Chondrocyte (in vitro differentiated cells): ENCODE measurements around the gene FOXP1. TPM values are rescaled to one million over a fixed set of nuclear protein-coding genes. Genes with fewer than 3 reads are reported as not detected.

ENCODE experiments used
- DNase-seq: peaks from one replicate; pipeline ENCODE4 v3.0.0; 2021; ENCODE audit warnings: mixed read lengths, low spot score
- H3K27ac Mint-ChIP-seq: one replicate; pipeline ENCODE4 v1.8.0; 2021; ENCODE audit warnings: mild to moderate bottlenecking, moderate library complexity, mixed read lengths; ENCODE audit not compliant: unreplicated experiment
- H3K27me3 Mint-ChIP-seq: 2 replicates; pipeline ENCODE4 v1.8.0; 2021; ENCODE audit warnings: low read depth, mixed read lengths
- H3K36me3 Mint-ChIP-seq: 2 replicates; pipeline ENCODE4 v1.8.0; 2021; ENCODE audit warnings: low read depth, mixed read lengths
- H3K4me1 Mint-ChIP-seq: 2 replicates; pipeline ENCODE4 v1.8.0; 2021; ENCODE audit warnings: low read depth, mild to moderate bottlenecking, mixed read lengths
- H3K4me3 Mint-ChIP-seq: one replicate; pipeline ENCODE4 v1.8.0; 2021; ENCODE audit warnings: mild to moderate bottlenecking, moderate library complexity, mixed read lengths; ENCODE audit not compliant: unreplicated experiment
- H3K9me3 Mint-ChIP-seq: 2 replicates; pipeline ENCODE4 v1.8.0; 2021; ENCODE audit warnings: low read depth, mixed read lengths
- total RNA-seq: library from RNA; stranded (reverse); gene quantifications from 3 replicates; pipeline ENCODE4 v1.2.1, GENCODE V29; 2021
- TF ChIP-seq, protein P1 (sequence below): fragments of 200-600 bp; sonication (generic); IDR thresholded peaks from 2 replicates; pipeline ENCODE4 v1.5.0; 2021; ENCODE audit warnings: antibody characterized with exemption, mild to moderate bottlenecking, moderate library complexity

The FOXP1 gene
- total RNA-seq, 1 donor from 2014 or later = 206 TPM

- H3K4me1 Mint-ChIP-seq = peaks cover 11% of the 10 kb centered on the region
- TF ChIP-seq, protein P1, sequence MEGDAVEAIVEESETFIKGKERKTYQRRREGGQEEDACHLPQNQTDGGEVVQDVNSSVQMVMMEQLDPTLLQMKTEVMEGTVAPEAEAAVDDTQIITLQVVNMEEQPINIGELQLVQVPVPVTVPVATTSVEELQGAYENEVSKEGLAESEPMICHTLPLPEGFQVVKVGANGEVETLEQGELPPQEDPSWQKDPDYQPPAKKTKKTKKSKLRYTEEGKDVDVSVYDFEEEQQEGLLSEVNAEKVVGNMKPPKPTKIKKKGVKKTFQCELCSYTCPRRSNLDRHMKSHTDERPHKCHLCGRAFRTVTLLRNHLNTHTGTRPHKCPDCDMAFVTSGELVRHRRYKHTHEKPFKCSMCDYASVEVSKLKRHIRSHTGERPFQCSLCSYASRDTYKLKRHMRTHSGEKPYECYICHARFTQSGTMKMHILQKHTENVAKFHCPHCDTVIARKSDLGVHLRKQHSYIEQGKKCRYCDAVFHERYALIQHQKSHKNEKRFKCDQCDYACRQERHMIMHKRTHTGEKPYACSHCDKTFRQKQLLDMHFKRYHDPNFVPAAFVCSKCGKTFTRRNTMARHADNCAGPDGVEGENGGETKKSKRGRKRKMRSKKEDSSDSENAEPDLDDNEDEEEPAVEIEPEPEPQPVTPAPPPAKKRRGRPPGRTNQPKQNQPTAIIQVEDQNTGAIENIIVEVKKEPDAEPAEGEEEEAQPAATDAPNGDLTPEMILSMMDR = no peak
- H3K9me3 Mint-ChIP-seq = no peaks in the 10 kb centered on the region
- no peak overlapping the region for H3K4me3 Mint-ChIP-seq
- peaks cover 25% of the 10 kb centered on the region for H3K36me3 Mint-ChIP-seq
- DNase-seq = no peak
- peak overlapping the region; percentile 29 for H3K27ac Mint-ChIP-seq
- no peaks in the 10 kb centered on the region for H3K27me3 Mint-ChIP-seq
Observed at GRCh38 chr3:71332813-71333212, 250.7 kb downstream of the FOXP1 start.

GRCh38 chr3:71330909-71331308 is 252.6 kb downstream of the FOXP1 start:
- DNase-seq = no peak
- Mint-ChIP-seq H3K4me1 (peaks cover 16% of the 10 kb centered on the region), H3K4me3 (no peak overlapping the region), H3K27me3 (no peaks in the 10 kb centered on the region), H3K9me3 (no peaks in the 10 kb centered on the region), H3K27ac (no peak overlapping the region), H3K36me3 (peaks cover 27% of the 10 kb centered on the region)
- TF ChIP-seq, protein P1 = no peak

DNA sequence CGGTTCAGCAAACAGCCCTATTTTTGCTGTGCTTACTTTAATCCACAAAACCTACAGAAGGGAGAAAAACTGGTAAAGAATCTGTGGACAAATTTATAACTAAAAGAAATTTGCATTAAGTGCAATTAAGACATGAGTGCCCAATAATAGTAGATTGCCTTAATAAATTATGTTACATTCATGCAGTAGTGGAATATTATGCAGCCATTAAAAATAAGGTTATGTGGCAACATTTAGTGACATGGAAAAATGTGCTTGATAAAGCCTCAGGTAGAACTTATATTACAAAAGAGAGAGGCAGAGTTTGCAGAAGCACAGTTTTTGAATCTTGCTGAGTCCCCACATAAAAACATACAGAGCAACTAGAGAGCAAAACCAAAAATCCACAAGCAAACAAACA is 253.0 kb downstream of the FOXP1 start:
- TF ChIP-seq, protein P1 = no peak
- H3K27ac Mint-ChIP-seq = no peak overlapping the region
- peaks cover 16% of the 10 kb centered on the region for H3K4me1 Mint-ChIP-seq
- DNase-seq = no peak
- H3K36me3 Mint-ChIP-seq = peaks cover 27% of the 10 kb centered on the region
- no peak overlapping the region for H3K4me3 Mint-ChIP-seq
- no peaks in the 10 kb centered on the region for H3K27me3 Mint-ChIP-seq
- no peaks in the 10 kb centered on the region for H3K9me3 Mint-ChIP-seq

DNA sequence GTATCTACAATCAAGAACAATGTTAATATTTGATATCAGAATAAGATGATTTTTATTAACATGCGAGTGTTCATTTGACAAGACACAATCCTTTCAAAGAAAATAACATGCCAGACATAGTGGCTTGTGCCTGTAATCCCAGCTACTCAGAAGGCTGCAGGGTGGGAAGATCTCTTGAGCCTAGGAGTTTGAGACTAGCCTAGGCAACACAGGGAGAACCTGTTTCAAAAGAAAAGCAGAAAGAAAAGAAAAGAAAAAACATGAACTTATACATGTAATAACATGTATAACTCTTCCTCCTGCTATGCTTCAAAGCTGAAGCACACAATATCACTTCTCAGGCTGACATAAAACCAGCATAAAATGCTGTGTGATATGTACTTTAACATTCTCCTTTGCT is 253.7 kb downstream of the FOXP1 start:
- Mint-ChIP-seq H3K4me1 (peaks cover 16% of the 10 kb centered on the region), H3K27ac (no peak overlapping the region), H3K36me3 (peaks cover 27% of the 10 kb centered on the region), H3K27me3 (no peaks in the 10 kb centered on the region), H3K9me3 (no peaks in the 10 kb centered on the region), H3K4me3 (no peak overlapping the region)
- TF ChIP-seq, protein P1 = no peak
- DNase-seq = no peak

DNA sequence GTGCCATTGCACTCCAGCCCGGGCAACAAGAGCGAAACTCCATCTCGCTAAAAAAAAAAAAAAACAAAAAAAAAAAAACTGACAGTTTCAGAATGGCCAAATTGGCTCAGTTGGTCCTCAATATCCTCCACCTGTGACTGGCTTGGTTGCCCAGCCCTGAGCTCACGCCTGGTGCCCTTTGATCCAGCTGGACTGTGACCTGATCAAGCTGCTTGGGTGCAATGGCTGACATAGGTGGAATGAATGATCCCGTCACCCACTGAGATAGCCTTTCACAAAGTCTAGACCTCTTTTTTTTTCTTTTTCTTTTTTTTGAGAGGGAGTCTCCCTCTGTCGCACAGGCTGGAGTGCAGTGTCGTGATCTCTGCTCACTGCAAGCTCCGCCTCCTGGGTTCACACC is 254.6 kb downstream of the FOXP1 start:
- no peak overlapping the region for H3K27ac Mint-ChIP-seq
- no peaks in the 10 kb centered on the region for H3K27me3 Mint-ChIP-seq
- H3K36me3 Mint-ChIP-seq = peaks cover 24% of the 10 kb centered on the region
- H3K4me1 Mint-ChIP-seq = peaks cover 12% of the 10 kb centered on the region
- DNase-seq = no peak
- H3K4me3 Mint-ChIP-seq = no peak overlapping the region
- no peaks in the 10 kb centered on the region for H3K9me3 Mint-ChIP-seq
- TF ChIP-seq, protein P1 = no peak
